Measurements from ENCODE around the gene CAMK1. TPM values are rescaled to one million over a fixed set of nuclear protein-coding genes. Genes with fewer than 3 reads are reported as not detected.
"Not testable (repeated sequence)": the region's sequence is repeated elsewhere in the genome, so short reads cannot be mapped to it uniquely, and the experiment has no call there.

CAMK1 gene
- polyA plus RNA-seq, 4 donors = 18.9 to 22.6 (median 20.0) TPM

DNA sequence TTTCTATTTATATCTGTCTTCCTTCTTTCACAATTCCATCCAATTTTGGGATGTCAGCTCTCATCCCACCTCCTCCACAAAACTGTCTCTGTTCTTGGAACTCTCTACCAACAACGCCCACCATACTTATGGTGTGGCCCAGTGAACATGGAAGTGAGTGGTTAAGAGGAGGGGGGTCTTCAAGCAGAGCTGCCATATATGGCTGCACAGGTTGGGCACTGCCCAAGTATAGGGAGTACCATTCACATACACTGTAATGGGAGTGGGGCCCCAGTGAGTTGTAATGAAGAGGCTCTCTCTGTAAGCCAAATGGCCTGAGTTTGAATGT lies 7.9 kb upstream of the CAMK1 start:
- DNase-seq (ENCODE audit: low read depth in 4 of 4, low spot score in 3 of 4) = no peak

DNA sequence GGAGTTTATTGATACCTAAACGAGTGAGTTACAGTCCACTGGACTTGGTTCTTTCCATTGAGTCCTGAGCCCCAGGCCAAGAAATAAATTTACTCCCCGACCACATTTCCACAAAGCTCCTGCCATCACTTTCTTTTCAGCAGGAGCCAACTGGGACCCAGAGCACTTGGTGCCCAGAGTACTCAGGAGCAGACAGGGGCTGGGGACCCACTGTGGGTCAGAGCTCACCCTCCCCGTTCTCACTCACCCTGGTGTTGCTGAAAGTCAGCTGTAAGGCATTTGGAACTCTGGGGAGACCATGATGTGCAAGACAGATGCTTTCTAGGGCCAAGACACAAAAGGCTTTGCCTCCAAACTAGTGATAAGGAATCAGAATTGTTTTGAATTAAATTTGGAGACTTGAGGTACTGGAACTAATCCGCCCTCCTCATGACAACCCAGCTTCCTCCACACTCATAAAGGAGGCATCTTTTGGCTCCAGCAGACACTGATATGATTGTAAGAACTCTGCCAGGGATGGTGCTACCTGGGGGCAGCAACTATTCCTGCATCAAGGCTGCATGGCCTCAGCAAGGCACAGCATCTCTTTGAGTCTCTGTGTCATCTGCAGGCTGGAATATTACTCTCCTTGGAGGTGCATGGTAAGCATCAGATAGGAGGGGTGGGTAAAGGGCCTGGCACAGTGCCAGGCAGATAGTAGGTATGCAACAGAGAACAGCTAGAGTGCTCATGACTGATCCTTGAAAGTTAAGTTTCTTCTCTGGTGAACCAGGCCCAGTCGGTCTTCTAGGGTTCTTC lies 7.3 kb upstream of the CAMK1 start:
- no peak for DNase-seq (ENCODE audit: low read depth in 4 of 4, low spot score in 3 of 4)

DNA sequence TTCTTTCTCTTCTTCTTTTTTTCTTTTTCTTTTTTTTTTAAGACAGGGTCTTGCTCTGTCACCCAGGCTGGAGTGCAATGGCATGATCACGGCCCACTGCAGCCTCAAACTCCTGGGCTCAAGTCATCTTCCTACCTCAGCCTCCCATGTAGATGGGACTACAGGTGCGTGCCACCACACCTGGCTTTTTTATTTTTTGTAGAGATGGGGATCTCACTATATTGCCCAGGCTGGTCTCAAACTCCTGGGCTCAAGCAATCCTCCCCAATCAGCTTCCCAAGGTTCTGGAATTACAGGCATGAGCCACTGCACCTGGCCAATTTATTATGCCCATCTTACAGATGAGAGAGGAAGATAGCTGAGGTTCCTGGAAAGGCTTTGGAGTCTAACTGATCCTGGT lies 1.3 kb upstream of the CAMK1 start:
- not testable (repeated sequence) for DNase-seq (ENCODE audit: low read depth in 4 of 4, low spot score in 3 of 4)

DNA sequence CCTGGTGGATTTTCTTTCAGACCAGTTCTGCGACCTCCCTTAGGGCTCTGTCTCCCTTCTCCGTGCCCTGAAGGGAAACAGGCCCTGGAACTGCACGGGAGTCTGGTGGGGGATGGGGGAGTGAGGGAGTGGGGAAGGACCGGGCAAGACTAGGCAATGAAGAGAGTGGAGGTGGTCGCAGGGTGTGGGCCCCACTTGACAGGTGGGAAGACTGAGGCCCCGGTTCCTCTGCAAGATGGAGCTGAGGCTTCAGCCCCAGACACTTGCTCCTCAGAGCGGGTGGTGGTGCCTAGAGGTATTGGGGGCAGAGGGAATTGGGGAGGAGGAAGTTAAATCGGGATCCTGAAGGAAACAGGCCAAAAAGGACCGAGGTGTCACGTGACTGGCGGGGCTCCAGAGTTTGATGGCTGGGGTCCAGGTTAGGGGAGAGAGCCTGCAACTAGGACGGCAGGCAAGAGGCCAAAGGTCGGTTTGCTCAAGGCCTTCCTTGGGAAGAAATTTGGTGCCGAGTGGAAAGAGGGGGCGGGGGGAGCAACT lies 597 bp upstream of the CAMK1 start:
- peak in 2 of 4 donors; percentile 50 to 54 for DNase-seq (ENCODE audit: low read depth in 4 of 4, low spot score in 3 of 4)

DNA sequence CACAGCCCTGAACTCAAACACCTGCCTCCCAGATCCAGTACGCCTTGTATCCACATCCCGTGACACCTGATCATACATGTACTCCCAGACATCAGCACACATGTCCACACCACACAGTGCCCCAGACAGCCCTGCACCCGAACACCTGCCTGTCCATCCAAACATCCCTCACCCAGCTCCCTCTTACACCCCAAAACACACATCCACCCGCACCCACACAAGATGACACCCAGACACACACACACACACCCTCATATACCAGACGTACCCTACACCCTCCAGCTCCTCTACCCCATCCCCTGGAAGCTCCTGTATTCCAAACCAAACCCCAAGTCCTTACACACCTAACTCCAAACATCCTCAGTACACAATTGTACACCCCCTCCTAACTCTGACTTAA lies 735 bp downstream of the CAMK1 start:
- DNase-seq (ENCODE audit: low read depth in 4 of 4, low spot score in 3 of 4) = no peak

DNA sequence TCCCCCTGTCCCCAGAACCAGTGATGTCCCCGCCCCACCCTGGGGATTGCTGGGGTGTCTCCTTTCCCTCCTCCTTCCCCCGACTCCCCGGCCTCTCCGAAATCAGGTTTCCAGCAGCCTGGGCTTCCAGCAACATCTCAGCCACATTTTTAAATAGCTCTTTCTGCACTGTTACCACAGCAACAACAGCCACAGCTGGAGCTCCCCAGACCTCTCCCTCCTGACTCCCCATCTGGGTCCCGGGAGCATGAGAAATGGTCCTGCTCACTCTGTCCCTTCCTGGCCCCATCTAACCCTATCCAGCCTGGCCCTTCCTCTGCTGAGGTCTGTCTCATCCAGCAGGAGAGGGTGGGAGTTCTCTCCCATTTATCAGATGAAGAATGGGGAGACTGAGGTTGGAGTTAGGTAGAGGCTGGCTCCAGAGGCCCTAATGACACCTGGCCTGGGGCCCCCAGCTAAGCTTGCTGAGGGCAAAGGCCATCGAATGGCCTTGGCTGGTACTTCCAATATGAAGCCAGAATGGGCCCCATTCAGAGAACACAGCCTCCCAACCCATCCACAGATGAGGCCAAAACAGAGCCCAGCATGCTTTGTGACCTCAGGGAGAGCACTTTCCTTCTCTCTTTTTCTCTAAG lies 1.5 kb downstream of the CAMK1 start:
- no peak for DNase-seq (ENCODE audit: low read depth in 4 of 4, low spot score in 3 of 4)

DNA sequence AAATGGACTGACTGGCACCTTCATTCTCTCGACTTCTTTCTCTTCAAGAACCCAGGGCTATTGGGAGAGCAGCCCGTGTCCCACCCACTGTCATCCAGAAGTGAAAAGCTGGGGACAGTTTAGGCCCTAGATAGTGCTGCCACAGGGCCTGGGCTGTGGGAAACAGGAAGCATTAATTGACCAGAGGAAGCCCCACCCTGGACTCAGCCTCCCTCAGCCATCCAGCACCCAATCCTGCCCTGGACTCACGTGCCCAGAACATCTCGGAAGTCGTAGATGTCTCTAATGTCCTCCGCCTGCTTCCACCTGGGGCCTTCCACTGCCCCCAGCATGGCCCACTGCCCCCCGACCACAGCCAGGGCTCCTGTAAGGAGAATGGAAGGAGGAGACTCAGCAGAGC lies 2.3 kb downstream of the CAMK1 start:
- DNase-seq (ENCODE audit: low read depth in 4 of 4, low spot score in 3 of 4) = no peak

DNA sequence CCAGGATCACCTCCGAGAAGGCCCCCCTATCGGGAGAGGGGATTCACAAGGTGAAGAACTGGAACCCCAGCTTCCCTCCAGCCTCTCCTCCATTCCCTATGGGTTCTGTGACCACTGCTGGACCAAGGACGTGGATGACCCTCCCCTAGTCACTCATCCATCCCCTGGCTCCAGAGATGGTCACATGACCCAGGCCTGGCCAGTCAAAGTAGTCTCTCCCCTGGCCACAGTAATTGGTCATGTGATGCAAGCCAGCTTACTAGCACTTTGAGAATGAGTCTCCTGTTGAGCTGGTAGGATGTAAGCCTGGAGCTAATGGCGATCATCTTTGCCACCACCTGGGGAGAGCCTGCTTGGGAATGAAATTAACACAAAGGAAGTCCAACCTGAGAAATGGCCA lies 3.9 kb downstream of the CAMK1 start:
- no peak for DNase-seq (ENCODE audit: low read depth in 4 of 4, low spot score in 3 of 4)

DNA sequence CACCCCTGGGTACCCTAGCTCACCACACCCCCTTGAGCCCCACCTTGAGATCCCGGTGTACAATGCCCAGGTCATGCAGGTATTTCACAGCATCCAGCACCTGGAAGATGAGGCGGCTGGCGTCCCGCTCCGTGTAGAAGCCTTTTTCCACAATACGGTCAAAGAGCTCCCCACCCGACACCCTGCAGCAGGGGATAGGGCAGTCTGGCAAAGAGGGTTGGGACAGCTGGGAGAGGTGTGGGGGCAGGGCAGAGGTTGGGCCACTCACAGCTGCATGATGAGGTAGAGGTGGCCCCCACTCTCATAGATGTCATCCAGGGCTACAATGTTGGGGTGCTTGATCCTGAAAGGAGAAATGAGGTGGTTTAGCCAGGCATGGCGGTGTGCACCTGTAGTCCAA lies 6.9 kb downstream of the CAMK1 start:
- no peak for DNase-seq (ENCODE audit: low read depth in 4 of 4, low spot score in 3 of 4)

DNA sequence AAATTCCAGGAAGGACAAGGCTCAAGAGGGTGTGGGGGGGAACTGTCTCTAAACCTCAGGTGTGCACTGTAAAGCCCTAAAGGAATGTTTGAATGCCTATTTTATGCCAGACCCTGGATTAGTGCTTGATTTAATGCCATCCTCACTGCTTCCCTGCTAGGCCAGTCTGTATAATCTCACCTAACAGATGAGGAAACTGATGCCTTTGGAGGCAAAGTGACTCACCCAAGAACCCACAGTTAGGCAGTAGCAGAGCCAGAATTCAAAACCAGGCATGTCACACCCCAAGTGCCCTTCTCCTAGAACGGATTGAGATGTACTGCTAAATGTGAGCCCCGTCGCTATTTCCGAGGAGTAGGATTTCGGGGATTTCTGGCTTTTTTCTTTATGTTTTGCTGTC lies 7.8 kb downstream of the CAMK1 start:
- no peak for DNase-seq (ENCODE audit: low read depth in 4 of 4, low spot score in 3 of 4)

DNA sequence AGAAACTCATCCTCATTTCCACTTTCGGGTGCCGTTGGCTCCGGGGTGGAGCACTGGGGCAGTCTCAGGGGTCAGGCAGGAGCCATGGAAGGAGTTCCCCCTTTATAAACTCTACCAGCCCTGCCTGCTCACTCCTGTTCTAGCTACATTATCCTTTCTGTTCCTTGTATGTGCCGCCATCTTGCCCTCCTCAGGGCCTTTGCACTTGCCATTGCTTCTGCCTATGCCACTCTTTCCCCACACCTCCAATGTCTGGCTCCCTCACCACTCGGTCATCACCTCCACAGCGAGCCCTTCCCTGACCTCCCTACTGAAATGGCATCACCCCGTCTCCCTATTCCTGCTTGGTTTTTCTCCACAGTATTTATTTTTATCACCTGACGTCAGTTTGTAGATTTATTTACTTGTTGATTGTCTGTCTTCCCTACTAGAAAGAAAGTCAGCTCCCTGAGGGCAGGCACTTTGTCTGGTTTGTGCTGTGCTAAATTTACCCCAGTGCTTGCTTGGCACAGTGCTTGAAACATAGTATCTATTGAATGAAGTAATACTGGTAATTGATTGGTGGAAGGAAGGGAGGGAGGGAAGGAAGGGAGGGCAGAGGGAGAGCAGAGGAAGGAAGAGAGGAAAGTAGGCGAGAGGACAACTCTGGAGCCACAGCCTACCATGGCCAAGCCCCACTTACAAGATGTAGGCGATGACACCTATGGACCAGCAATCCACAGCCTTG lies 8.8 kb downstream of the CAMK1 start:
- no peak for DNase-seq (ENCODE audit: low read depth in 4 of 4, low spot score in 3 of 4)

DNA sequence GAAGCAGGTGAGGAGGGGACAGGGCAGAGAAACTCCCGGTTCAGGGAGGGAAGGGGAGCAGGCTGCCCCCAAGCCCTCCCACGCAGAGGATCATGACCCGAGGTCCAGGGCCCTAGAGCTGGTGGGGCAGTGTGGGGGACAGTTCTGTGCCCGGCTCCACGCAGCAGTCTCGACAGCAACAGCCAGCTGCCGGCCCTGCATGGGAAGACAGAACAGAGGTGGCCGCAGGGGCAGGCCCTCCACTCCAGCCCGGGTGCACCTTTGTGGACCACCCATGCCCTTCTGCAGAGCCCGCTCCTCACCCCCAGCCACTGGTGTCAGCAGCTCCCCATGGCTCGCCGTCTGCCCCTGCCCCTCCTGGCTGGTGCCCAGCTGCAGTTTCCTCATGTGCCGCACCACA lies 12.3 kb downstream of the CAMK1 start:
- DNase-seq (ENCODE audit: low read depth in 4 of 4, low spot score in 3 of 4) = no peak

DNA sequence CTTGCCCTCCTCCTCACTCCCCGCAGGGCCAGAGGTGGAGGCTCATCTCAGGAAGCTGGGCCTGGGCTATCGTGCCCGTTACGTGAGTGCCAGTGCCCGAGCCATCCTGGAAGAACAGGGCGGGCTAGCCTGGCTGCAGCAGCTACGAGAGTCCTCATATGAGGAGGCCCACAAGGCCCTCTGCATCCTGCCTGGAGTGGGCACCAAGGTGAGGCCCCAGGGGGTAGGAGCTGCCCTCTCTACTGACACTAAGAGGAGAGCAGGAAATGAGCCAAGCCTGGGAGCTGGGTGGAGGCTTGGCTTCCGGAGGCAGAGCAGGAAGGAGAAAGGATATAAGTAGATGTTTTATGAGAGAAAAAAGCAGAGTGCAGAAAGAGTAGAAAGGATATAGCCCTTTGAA lies 15.1 kb downstream of the CAMK1 start:
- no peak for DNase-seq (ENCODE audit: low read depth in 4 of 4, low spot score in 3 of 4)

DNA sequence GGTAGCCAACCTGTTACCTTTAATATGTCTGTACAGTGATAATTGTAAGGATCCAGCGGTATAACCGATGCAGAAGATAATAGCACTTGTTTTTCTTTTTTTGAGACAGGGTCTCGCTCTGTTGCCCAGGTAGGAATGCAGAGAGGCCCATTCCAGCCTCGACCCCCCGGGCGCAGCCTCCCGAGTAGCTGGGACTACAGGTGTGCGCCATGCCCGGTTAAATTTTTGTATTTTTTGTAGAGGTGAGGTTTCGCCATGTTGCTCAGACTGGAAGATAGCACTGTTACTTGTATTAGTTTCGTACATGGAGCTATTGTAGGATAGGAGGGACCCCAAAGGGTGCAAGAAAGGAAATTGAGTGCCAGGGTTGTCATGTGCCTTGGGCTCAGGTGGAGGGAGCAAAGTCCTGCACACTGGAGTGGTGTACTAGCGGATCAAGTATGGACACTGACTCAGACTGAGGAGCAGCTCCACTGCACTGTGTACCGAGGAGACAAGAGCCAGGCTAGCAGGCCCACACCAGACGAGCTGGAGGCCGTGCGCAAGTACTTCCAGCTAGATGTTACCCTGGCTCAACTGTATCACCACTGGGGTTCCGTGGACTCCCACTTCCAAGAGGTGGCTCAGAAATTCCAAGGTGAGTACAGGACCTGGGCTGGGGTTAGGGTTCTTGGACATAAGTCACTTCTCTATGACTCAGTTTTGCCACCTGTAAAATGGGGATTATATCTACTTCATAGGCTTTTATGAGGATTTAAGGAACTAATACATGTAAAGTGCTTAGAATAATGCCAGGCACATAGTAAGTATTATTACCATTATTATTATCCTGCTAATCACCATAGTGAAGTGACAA lies 19.0 kb downstream of the CAMK1 start:
- DNase-seq (ENCODE audit: low read depth in 4 of 4, low spot score in 3 of 4) = no peak

DNA sequence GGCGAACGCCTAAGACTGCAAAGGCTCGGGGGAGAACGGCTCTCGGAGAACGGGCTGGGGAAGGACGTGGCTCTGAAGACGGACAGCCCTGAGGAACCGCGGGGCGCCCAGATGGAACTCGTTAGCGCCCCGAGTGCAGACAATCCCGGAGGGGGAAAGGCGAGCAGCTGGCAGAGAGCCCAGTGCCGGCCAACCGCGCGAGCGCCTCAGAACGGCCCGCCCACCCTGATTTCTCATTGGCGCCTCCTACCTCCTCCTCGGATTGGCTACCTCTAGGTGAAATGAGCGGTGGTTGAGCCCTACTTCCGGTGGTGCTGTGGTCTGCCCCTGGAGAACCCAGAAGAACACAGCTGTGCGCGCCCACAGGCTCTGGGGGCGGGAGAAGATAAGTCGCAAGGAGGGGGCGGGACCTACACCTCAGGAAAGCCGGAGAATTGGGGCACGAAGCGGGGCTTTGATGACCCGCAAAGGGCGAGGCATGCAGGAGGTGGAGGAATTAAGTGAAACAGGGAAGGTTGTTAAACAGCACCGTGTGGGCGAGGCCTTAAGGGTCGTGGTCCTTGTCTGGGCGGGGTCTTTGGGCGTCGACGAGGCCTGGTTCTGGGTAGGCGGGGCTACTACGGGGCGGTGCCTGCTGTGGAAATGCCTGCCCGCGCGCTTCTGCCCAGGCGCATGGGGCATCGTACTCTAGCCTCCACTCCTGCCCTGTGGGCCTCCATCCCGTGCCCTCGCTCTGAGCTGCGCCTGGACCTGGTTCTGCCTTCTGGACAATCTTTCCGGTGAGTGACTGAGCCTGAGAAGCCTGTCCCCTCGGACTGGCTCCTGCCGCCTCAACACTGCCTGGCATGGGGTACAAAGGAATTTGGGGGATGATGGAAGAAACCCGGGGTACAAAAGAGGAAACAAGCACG lies 19.8 kb downstream of the CAMK1 start, which contains the start of gene OGG1:
Gene OGG1 (plus strand): TSS at position 308 of the 911 bp plus-strand sequence. CDS start 335 bp downstream, at position 643.
- peak; percentile 88 to 96 (median 96) for DNase-seq (ENCODE audit: low read depth in 4 of 4, low spot score in 3 of 4)

DNA sequence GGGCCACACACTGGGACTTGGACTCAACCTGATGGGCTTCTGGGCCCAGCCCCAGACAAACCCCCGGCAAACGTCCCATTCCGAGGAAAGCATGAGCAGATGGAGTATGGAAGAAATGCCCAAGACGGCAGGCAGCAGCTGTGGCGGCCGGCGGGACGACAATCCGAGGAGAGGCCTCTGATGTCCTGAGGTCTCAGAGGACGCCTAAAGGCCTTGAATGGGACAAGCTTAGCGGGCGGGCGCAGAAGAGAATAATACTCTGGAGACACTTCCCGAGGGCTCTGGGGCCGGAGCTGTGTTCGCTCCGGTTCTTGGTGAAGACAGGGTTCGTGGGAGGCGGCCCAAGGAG lies 20.5 kb downstream of the CAMK1 start:
- DNase-seq (ENCODE audit: low read depth in 4 of 4, low spot score in 3 of 4) = no peak

DNA sequence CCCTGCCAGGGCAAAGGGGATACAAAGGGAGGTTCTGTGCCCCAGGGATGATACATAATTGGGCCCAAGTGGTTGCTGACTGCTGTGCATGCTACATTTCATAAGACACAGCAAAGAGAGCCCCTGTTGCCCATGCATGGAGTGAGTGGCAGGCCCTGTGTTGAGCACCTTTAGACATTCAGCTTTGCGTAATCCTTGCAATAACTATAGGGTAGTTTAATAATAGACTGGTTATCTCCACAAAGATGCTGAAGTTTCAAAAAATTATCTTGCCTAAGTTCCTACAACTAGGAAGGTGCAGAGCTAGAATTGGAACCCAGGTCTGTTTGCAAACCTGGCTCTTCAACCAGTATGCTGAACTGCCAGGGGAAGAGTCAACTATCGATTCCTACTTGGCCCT lies 21.7 kb downstream of the CAMK1 start:
- DNase-seq (ENCODE audit: low read depth in 4 of 4, low spot score in 3 of 4) = no peak

DNA sequence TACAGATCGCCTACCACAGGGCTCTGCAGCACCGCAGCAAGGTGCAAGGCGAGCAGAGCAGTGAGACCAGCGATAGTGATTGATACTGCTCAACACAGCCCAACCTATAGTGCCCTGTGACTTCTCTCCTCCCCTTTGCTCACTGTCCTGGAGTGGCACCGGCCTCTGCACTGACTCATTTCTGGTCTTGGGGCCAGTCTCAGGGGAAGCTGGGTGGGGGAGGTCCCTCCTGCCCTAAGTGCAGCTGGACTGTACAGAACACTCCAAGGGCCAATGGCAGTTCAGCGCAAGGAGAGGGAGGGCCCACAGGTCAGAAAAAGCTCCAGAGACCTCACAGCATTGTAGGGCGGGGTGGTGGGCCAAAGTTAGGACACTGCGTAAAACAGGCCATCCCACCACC lies 22.5 kb downstream of the CAMK1 start:
- DNase-seq (ENCODE audit: low read depth in 4 of 4, low spot score in 3 of 4) = no peak

DNA sequence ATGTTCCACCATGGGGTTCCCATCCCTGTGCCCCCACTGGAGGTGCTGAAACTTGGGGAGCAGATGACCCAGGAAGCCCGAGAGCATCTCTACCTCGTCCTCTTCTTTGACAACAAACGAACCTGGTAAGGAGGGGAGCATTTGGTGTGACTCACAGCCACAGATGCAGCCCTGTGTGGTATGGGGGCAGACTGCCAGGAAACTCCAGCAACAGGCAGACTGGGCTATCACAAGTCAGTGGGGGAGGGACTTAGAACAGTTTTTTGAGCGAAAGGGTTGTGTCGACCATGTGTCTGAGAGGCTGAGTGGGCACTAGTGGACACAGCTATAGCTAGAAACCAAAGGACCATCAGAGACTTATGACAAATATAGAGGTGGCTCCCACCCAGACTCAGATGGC lies 23.4 kb downstream of the CAMK1 start:
- DNase-seq (ENCODE audit: low read depth in 4 of 4, low spot score in 3 of 4) = no peak

DNA sequence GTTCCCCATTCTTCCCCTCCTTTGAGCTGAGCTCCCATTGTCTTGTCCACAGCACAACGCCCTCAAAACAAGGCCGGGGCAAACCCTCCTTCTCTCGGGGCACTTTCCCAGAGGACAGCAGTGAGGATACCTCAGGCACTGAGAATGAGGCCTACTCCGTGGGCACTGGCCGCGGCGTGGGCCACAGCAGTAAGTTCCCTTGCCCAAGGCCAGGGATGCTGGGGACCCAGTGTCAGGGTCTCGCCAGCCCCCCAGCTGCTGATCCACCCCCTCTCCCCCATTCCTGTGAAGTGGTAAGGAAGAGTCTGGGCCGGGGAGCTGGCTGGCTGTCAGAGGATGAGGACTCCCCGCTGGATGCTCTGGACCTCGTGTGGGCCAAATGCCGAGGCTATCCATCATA lies 24.2 kb downstream of the CAMK1 start:
- DNase-seq (ENCODE audit: low read depth in 4 of 4, low spot score in 3 of 4) = no peak

All from right renal pelvis (tissue), 4 donors.